ENCODE measurements around the gene ATP5PD. TPM values are rescaled to one million over a fixed set of nuclear protein-coding genes. Genes with fewer than 3 reads are reported as not detected.
"Not testable (repeated sequence)": the region's sequence is repeated elsewhere in the genome, so short reads cannot be mapped to it uniquely, and the experiment has no call there.

ATP5PD gene
- total RNA-seq, 1 experiment from 2014 or later, result 344 TPM

GRCh38 chr17:75071478-75072271 is 24.9 kb upstream of the ATP5PD start:
- H2AFZ ChIP-seq (ENCODE audit: low read length); H3K9me3 ChIP-seq (ENCODE audit: control insufficient read depth, low read depth, low read length); H3K14ac ChIP-seq (ENCODE audit: insufficient read depth, low read length); H3K79me2 ChIP-seq (ENCODE audit: insufficient read depth, low read length); H2BK5ac ChIP-seq (ENCODE audit: insufficient read length, low read length); H3K27ac ChIP-seq (ENCODE audit: insufficient read length, low read depth, low read length); H3K36me3 Mint-ChIP-seq (ENCODE audit: insufficient read depth in 1 of 3, low read depth in 3 of 3); DNase-seq; H3K4me1 ChIP-seq (ENCODE audit: insufficient read depth, low read length); H3K4me2 ChIP-seq (ENCODE audit: insufficient read depth, insufficient read length, low read length); H3K23ac ChIP-seq (ENCODE audit: insufficient read length, low read depth, low read length); H3K27me3 Mint-ChIP-seq (ENCODE audit: low read depth); H4K8ac ChIP-seq (replicated peaks; ENCODE audit: insufficient read length, low read depth, low read length); H3K4ac ChIP-seq (ENCODE audit: low read depth, low read length); H3K9ac ChIP-seq (ENCODE audit: extremely low read depth, insufficient read length, low read length); H3K79me1 ChIP-seq (ENCODE audit: insufficient read depth, low read depth, low read length, poor library complexity, severe bottlenecking); H4K20me1 ChIP-seq (ENCODE audit: control insufficient read depth, insufficient read depth, insufficient read length); H2AK5ac ChIP-seq (ENCODE audit: insufficient read length, low read length); H3K9me3 Mint-ChIP-seq; H3K4me3 Mint-ChIP-seq; H2BK15ac ChIP-seq (ENCODE audit: low read depth, low read length); H3K23me2 ChIP-seq (ENCODE audit: insufficient read length, low read depth, low read length, poor library complexity, severe bottlenecking); H3K4me1 Mint-ChIP-seq; H2BK120ac ChIP-seq (ENCODE audit: low read depth, low read length, poor library complexity, severe bottlenecking); H2BK12ac ChIP-seq (ENCODE audit: insufficient read length, low read depth, low read length); H3K27ac Mint-ChIP-seq; H3K18ac ChIP-seq (ENCODE audit: insufficient read length, low read depth, low read length); H3K27me3 ChIP-seq (ENCODE audit: insufficient read depth, low read length); H4K5ac ChIP-seq (ENCODE audit: insufficient read length, low read depth, low read length); H3K56ac ChIP-seq (ENCODE audit: insufficient read length, low read depth, low read length); H3T11ph ChIP-seq (ENCODE audit: low read length); H2BK20ac ChIP-seq (ENCODE audit: low read depth, low read length, poor library complexity, severe bottlenecking); H4K91ac ChIP-seq (ENCODE audit: insufficient read length, low read depth, low read length): not testable (repeated sequence)
- WGBS (ENCODE audit: extremely low coverage, insufficient read length, low lambda C conversion rate), result no CpG with 5 or more reads among the region's 8 CpGs
